K562 (cell line): ENCODE data around the gene CDH12.

Source experiments
- BRCA1 ChIP-seq, 2 experiments: fragments of 450-650 bp in 1 of 2; sonication (generic) in 1 of 2; formaldehyde crosslinking in 1 of 2; IDR thresholded peaks; 2 replicates each; pipeline versions ENCODE4 v1.5.0 to v1.6.1; 2017 to 2020; ENCODE audit warnings: mild to moderate bottlenecking in 1 of 2, missing genetic modification reagents in 1 of 2
- FOXJ3 ChIP-seq: sonication (generic); formaldehyde crosslinking; IDR thresholded peaks from 2 replicates; pipeline ENCODE4 v1.4.0; 2020; ENCODE audit warnings: mild to moderate bottlenecking, missing genetic modification reagents
- KDM2B ChIP-seq: fragments of 250-450 bp; sonication (Bioruptor Pico); IDR thresholded peaks from 2 replicates; pipeline ENCODE4 v1.8.0; 2021; ENCODE audit warnings: mild to moderate bottlenecking, moderate library complexity
- RFX1 ChIP-seq: fragments of 450-650 bp; IDR thresholded peaks from 2 replicates; pipeline ENCODE4 v1.6.1; 2016; ENCODE audit warnings: mild to moderate bottlenecking, moderate library complexity

DNA sequence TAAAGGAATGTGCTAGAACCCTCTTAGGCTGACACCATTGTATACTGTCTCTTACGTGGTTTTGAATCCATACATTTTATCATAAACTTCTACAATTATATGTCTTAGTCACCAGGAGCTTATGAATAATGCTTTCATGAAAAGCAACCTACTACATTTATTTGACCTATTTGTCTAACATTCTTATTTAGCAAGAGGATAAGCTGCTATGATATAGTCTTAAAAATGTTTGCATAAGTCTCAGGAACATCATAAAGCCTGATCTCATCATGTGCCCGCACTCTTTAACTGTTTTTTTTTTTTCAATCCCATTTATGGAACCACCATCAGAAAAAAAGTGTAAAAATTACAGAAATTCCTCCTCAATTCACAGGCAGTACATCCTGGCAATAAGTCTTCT lies 59.7 kb downstream of the CDH12 start:
- TF ChIP-seq BRCA1 (IDR thresholded peaks at IDR 0.05) (no peak), BRCA1 (CRISPR knock-in tag; IDR thresholded peaks at IDR 0.05) (no peak), FOXJ3 (CRISPR knock-in tag) (no peak), RFX1 (no peak), KDM2B (CRISPR knock-in tag) (no peak)
